Activated CD4-positive, CD25-positive, alpha-beta regulatory T cell (primary cell): Measurements from ENCODE around the gene ANK2.
"Not testable (repeated sequence)": the region's sequence is repeated elsewhere in the genome, so short reads cannot be mapped to it uniquely, and the experiment has no call there.

Source experiments
- DNase-seq, 4 experiments: peaks; one replicate each; lab custom pipeline; 2025; lab: John Stamatoyannopoulos, UW

ANK2 gene

DNA sequence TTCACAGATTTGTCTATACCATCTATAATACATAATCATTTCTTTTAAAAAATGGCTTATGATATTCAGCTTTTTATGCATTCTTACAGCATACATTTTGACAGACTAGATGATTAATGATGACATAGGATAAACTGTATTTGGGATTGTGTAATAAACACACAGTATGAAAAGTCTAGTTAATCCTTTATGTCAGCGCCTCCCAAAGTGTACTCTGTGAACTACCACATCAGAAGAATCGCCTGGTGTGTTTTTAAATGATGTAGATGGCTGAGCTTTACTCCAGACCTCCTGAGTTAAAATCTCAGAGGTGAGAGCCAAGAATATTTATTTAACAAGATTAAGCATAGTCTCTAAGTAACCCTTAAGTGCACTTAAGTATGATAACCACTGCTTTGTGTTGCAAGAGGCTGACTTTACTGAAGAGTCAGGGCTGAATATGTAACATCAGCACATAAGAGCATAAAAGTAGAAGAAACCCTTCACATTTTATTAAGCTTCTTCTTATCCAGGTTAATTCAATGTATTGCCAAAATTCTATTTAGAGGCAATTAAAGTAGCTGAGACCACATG, 104.2 kb downstream of the ANK2 start:
- no peak for DNase-seq

GRCh38 chr4:113154281-113154680, 104.8 kb downstream of the ANK2 start:
- no peak for DNase-seq

GRCh38 chr4:113157086-113157857, 107.8 kb downstream of the ANK2 start:
- no peak for DNase-seq

DNA sequence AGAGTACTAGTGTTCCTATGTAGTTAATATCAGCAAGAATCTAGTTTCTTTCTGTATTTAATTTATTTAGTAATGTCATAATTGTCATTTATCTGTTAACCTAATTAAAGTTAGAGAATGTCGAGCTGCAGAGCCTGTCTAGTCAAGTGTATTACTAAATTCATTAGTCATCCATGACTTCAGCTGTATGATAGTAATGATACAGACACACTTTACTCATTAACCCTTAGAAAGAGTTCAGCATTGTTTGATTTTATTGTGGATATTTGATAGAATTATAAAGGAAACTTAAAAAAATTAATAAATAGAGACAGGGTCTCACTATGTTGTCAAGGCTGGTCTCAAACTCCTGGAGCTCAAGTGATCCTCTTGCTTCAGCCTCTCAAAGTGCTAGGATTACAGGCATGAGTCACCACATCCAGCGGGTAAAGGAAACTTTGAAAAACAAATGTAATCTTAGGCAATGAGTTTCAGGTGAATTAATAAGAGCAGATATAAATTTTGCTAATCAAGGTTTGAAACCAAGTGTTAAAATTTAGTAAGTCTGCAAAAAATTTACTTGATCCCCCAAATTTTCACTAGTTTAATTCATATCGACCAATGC, 110.6 kb downstream of the ANK2 start:
- no peak for DNase-seq

DNA sequence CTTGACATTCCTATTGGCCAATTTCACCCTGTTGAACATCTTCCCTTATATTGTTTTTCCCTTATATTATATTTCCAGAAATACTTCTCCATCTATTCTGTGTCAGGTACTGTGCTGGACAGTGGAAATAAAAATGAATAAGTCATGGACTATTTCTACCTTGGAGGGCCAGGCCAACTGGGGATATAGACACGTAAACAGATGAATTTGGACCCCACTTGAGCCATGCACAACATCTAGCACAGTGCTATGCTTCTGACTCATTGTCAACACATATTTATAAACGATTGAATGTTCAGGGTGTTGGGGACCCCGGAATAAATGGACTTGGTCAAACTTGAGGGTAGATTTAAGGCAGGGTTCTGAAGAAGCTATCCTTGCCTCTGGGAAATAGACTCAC, 111.1 kb downstream of the ANK2 start:
- DNase-seq, result no peak

DNA sequence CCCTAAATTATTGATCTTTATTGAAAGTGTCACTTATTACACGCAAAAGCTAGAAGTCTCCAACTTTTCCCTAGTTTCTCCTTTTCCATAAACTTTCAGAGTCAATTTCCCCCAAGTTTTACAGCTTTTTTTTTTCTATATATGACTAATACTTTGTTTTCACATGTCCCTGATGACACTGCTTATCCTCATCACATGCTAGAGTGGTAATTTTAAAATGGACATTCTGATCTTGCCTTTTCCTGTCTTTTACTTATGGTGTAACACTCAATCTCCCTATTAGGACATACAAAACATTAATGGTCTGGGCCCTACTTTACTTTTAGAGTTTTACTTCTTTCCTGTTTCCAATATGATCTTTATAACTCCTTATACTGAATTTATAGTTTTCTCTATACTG, 112.6 kb downstream of the ANK2 start:
- no peak for DNase-seq

DNA sequence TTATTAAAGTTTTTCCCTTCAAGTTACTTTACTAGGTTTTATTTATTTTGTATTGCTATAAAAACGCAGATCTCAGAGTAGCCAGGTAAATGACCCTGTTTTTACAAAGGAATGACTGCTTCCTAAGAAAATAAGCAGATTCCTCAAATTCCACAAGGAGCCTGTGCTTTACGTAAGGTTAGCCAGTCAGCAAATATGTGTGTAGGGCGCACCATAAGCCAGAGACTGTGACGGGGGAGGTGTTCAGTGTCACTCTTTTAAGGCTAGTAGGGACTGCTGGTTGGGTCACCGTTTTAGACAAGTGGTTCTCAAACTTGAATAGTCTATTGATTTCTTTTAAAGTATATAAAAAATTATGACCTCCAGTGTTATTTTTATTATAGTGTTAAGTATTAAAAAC, 119.9 kb downstream of the ANK2 start:
- DNase-seq, result no peak

GRCh38 chr4:113170115-113170804, 120.8 kb downstream of the ANK2 start:
- no peak for DNase-seq

- DNase-seq, result no peak
Observed at GRCh38 chr4:113170805-113171468, 121.5 kb downstream of the ANK2 start.

DNA sequence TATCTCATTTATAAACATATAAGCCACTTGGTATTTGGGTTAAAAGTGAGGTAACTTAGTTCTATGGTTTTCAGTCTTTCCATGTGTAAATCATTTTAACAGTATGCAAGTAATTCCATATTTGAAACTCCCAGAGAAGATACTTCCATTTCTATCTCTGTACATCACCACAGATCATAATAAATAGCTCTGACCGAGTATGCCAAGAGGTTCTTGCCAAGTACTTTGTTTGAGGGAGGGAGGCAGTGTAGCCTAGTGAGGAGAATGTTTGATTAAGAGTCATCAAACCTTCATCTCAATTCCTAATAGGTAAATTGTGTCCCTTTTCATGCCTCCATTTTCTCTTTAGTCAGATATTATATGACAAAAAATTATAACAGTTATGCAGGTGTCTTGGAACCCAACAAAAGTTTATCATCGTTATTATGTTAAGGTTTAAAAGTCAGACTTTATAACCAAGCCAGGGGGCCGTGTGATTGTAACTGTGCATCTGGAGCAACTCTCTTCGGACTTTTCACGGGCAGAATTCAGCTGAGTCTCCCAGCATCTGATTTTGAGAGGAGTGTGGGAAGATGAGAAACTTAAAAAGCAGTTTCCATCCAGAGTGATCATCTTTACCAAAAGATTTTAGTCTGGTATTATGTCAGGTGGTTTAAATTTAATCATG, 123.8 kb downstream of the ANK2 start:
- DNase-seq, result no peak

DNA sequence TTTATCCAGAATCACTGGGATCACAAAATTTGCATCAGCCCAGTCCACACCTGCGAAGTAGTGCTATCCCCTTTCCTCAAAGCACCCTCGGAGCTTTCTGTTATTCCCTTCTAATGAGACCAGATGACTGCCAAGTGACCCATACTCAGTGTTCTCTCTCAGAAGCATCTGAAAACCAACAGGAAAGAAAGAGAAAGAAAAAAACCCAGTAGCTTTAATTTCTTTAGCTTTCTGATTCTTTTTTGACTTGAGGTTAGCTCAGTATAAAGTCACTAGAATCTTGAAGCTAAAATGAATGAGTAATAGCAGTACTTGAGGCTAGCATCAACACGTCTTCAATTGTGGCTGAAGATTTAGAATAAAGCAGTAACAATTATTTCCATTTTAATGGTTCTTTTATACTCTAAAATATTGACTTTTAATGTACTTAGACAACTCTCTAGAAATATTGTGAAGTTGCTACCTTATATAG, 124.4 kb downstream of the ANK2 start:
- DNase-seq, result no peak

GRCh38 chr4:113179091-113179490, 129.6 kb downstream of the ANK2 start:
- DNase-seq, result no peak

DNA sequence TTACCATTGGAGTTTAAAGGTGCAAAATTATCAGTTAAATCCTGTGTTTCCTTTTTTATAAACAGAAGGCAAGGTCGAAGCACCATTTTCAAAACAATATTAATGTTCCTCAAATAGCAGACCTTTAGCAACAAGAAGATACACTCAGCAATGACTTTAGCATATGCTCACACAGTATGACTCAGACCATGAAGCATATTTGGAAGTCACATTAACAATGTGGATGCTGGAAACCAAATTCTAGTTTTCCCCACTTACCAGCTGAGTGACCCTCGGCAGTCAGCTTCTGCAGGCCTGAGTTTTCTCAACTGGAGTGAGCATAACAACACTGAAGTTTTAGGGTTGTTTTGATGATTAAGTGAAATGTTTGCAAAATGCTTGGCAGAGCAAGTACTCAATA, 130.5 kb downstream of the ANK2 start:
- DNase-seq, result no peak

- DNase-seq, result no peak
Observed at GRCh38 chr4:113181289-113182007, 132.0 kb downstream of the ANK2 start.

DNA sequence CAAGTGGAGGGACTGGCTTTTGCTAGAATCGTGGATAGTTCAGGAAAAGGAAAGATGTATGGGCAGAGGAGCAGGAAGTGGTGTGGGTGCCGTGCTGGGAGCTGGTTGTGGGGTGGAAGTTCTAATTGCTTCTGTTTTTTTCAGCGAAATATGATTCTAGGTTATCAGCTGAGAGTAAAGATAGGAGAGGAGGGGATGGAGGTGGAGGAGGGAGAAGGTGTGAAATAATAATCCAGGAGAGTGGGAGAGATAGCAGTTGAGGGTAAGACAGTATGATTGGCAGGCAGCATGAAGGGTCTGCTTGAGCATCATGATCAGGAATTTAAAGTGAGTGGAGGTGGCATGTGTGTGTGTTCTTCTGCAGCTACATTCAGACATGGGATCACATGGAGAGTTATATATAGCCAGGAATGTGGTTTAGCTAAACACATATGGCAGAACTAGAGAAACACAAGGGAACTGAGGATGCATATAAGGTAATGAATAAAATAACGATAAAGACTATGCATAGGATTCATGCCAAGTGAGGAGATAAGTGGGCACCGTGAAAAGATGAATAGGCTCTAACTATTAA, 133.7 kb downstream of the ANK2 start:
- no peak for DNase-seq

DNA sequence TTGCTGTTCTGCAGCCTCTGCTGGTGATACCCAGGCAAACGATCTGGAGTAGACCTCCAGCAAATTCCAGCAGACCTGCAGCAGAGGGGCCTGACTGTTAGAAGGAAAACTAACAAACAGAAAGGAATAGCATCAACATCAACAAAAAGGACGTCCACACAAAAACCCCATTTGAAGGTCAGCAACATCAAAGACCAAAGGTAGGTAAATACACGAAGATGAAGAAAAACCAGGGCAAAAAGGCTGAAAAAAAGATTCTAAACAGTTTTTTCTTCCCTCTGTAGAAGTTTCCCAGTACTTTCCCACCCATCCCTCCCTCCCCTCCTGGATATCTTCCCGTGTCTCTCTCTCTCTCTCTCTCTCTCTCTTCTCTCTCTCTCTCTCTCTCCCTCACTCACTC, 136.8 kb downstream of the ANK2 start:
- DNase-seq, result not testable (repeated sequence)

GRCh38 chr4:113186913-113187312, 137.5 kb downstream of the ANK2 start:
- DNase-seq, result no peak

DNA sequence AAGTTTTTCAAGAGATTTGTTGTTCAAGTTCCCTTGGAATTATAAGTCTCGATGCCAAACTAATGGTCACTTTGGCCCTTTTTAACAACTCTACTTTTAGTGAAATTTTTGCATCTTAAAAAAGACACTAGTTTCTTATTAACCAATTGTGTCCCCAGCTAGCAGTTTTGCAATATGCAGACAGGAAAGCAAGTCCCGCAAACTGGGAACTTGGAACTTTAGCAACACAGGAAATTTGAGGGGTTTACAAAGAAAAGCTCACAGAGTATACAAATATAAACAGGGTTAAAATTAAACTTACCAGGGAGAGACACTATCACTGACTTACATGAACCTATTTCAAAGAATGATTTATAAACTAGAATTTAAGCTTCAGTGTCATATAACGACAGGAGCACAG, 137.9 kb downstream of the ANK2 start:
- no peak for DNase-seq

DNA sequence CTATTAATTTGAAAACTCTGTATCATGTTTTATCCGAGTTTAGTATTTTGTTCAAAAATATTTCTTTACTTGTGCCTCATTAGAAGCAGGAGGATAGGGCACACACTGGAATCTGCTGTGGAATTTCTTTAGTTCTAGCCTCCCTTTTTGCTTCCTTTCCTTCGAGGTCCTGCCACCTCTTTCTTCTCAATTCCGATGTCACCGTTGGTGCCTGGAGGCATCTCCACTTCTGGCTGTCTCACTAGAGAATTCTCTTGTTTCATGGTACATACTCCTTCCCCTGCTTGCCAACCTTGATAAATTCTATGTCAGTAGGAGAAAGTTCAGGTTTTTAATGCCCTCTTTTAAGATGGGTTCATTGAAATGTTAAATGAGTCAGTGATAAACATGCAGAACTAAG, 140.1 kb downstream of the ANK2 start:
- no peak for DNase-seq

DNA sequence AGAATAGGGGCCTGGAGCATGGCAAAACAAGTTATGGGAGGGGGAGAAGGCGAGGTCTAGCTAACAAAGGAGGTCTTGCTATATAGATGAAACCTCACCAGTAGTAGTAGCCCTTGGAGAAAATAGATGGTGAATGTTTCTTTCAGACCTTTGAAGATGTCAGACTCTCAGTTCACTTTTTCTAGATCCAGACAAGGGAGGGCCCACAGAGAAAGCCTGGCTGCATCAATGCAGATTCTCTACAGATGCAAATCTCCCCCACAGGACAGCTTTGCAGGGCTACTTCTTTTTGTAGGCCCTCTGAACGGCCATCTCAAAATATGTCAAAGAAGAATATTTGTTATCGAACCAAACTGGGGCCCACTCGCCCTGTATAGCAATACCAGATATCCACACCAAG, 159.7 kb downstream of the ANK2 start:
- DNase-seq, result no peak
